CD14-positive monocyte (primary cell): ENCODE measurements around the gene SETDB1. TPM values are rescaled to one million over a fixed set of nuclear protein-coding genes. Genes with fewer than 3 reads are reported as not detected.
"Not testable (repeated sequence)": the region's sequence is repeated elsewhere in the genome, so short reads cannot be mapped to it uniquely, and the experiment has no call there.

ENCODE experiments used
- DNase-seq, 3 donors: peaks; one replicate each; pipeline ENCODE4 v3.0.0-alpha.2; 2011 to 2022
- H2AFZ ChIP-seq: 2 replicates; pipeline ENCODE4 v1.6.0; 2012; ENCODE audit warnings: mild to moderate bottlenecking, low read depth, low read length, inconsistent platforms; ENCODE audit not compliant: insufficient read depth, poor library complexity, severe bottlenecking
- H3K27ac ChIP-seq, 2 donors: 1 replicate in 1 of 2; 2 replicates in 1 of 2; pipeline ENCODE4 v1.5.1; 2012 to 2013; ENCODE audit warnings: low read length in 2 of 2, control low read depth in 1 of 2, inconsistent platforms in 1 of 2, low read depth in 1 of 2, mild to moderate bottlenecking in 1 of 2
- H3K27me3 ChIP-seq, 2 donors: one replicate each; pipeline versions ENCODE4 v1.6.0 to v1.6.1; 2011 to 2013; ENCODE audit warnings: low read length in 2 of 2; ENCODE audit not compliant: control insufficient read depth in 2 of 2, insufficient read depth in 2 of 2
- H3K36me3 ChIP-seq, 2 donors: replicated peaks in 1 of 2; 1 replicate in 1 of 2; 2 replicates in 1 of 2; pipeline versions ENCODE4 v1.5.1 to v1.6.1; 2012 to 2013; ENCODE audit warnings: low read length in 2 of 2, control low read depth in 1 of 2, inconsistent platforms in 1 of 2, mild to moderate bottlenecking in 1 of 2; ENCODE audit not compliant: insufficient read depth in 2 of 2, control insufficient read depth in 1 of 2
- H3K4me1 ChIP-seq, 2 donors: 1 replicate in 1 of 2; 2 replicates in 1 of 2; pipeline versions ENCODE4 v1.5.1 to v1.6.1; 2012 to 2013; ENCODE audit warnings: low read length in 2 of 2, control low read depth in 1 of 2, inconsistent platforms in 1 of 2, mild to moderate bottlenecking in 1 of 2, moderate library complexity in 1 of 2; ENCODE audit not compliant: insufficient read depth in 2 of 2, control insufficient read depth in 1 of 2
- H3K4me2 ChIP-seq: replicated peaks from 2 replicates; pipeline ENCODE3; 2012; ENCODE audit warnings: low read length, moderate library complexity, mild to moderate bottlenecking; ENCODE audit not compliant: poor library complexity, severe bottlenecking; ENCODE audit errors: extremely low read depth
- H3K4me3 ChIP-seq, 3 experiments: fragments of 200-600 bp in 1 of 3; sonication (generic) in 1 of 3; replicated peaks in 1 of 3; 1 replicate in 2 of 3; 2 replicates in 1 of 3; pipeline ENCODE4 v1.5.1; 2011 to 2013; ENCODE audit warnings: low read length in 3 of 3, mild to moderate bottlenecking in 3 of 3, control low read depth in 2 of 3, low read depth in 2 of 3, inconsistent platforms in 1 of 3, moderate library complexity in 1 of 3
- H3K79me2 ChIP-seq: 2 replicates; pipeline ENCODE4 v1.6.0; 2012; ENCODE audit warnings: mild to moderate bottlenecking, control low read depth, inconsistent platforms, low read length, moderate library complexity; ENCODE audit not compliant: insufficient read depth
- H3K9ac ChIP-seq: 2 replicates; pipeline ENCODE4 v1.6.0; 2017; ENCODE audit warnings: low read length, mild to moderate bottlenecking; ENCODE audit not compliant: insufficient read depth, poor library complexity, severe bottlenecking
- H3K9me3 ChIP-seq, 2 donors: replicated peaks in 1 of 2; 1 replicate in 1 of 2; 2 replicates in 1 of 2; pipeline versions ENCODE4 v1.5.1 to v1.6.1; 2012 to 2013; ENCODE audit warnings: low read length in 2 of 2, control low read depth in 1 of 2; ENCODE audit not compliant: control insufficient read depth in 1 of 2, insufficient read depth in 1 of 2
- H4K20me1 ChIP-seq: 2 replicates; pipeline ENCODE4 v1.6.0; 2012; ENCODE audit warnings: mild to moderate bottlenecking, low read length, control low read depth, moderate library complexity; ENCODE audit not compliant: insufficient read depth
- H3K27ac Mint-ChIP-seq, 7 donors: one replicate each; pipeline ENCODE4 v1.8.0; 2020; ENCODE audit warnings: mild to moderate bottlenecking in 7 of 7, mixed read lengths in 7 of 7, moderate library complexity in 6 of 7, inconsistent platforms in 2 of 7
- H3K27me3 Mint-ChIP-seq, 3 donors: one replicate each; pipeline ENCODE4 v1.8.0; 2021 to 2022; ENCODE audit warnings: low read depth in 3 of 3, mild to moderate bottlenecking in 3 of 3, mixed read lengths in 3 of 3, moderate library complexity in 3 of 3, inconsistent platforms in 1 of 3
- H3K36me3 Mint-ChIP-seq, 2 donors: one replicate each; pipeline ENCODE4 v1.8.0; 2020; ENCODE audit warnings: mixed read lengths in 2 of 2, inconsistent platforms in 1 of 2, mild to moderate bottlenecking in 1 of 2
- H3K4me1 Mint-ChIP-seq: one replicate; pipeline ENCODE4 v1.8.0; 2020; ENCODE audit warnings: mild to moderate bottlenecking, mixed read lengths
- H3K4me3 Mint-ChIP-seq, 2 donors: one replicate each; pipeline ENCODE4 v1.8.0; 2020; ENCODE audit warnings: mild to moderate bottlenecking in 2 of 2, mixed read lengths in 2 of 2, moderate library complexity in 1 of 2
- H3K9me3 Mint-ChIP-seq, 7 donors: one replicate each; pipeline ENCODE4 v1.8.0; 2020 to 2022; ENCODE audit warnings: mixed read lengths in 7 of 7, mild to moderate bottlenecking in 6 of 7, moderate library complexity in 6 of 7, inconsistent platforms in 2 of 7
- WGBS: methylation state at CpG from one replicate; pipeline ENCODE4 v1.1.5; 2013; ENCODE audit warnings: missing lambda C conversion rate; ENCODE audit not compliant: insufficient coverage; 5-methylcytosine and 5-hydroxymethylcytosine counted together
- intact Hi-C, 2 donors: fragments of 100-400 bp; cut with micrococcal nuclease; formaldehyde crosslinking; loops; one replicate each; pipeline versions ENCODE4 v1.15.0 to v1.15.1; 2023
- polyA plus RNA-seq, 3 donors: library from polyadenylated mRNA; depleted of rRNA in 1 of 3; unstranded in 2 of 3; stranded (reverse) in 1 of 3; fragments of 300-500 nt in 2 of 3; fragments of >200 nt in 1 of 3; fragmentation: Illumina TruSeq in 2 of 3; gene quantifications; 1 replicate in 2 of 3; 2 replicates in 1 of 3; pipeline ENCODE4 v1.2.3, GENCODE V29; 2012 to 2021
- TF ChIP-seq, protein P1 (sequence below): fragments of 200-600 bp; IDR thresholded peaks from one replicate; pipeline ENCODE4 v1.8.0; 2022; ENCODE audit warnings: antibody characterized with exemption, mild to moderate bottlenecking

The SETDB1 gene
- polyA plus RNA-seq, 3 donors, result 13.9 to 69.4 (median 15.5) TPM

DNA sequence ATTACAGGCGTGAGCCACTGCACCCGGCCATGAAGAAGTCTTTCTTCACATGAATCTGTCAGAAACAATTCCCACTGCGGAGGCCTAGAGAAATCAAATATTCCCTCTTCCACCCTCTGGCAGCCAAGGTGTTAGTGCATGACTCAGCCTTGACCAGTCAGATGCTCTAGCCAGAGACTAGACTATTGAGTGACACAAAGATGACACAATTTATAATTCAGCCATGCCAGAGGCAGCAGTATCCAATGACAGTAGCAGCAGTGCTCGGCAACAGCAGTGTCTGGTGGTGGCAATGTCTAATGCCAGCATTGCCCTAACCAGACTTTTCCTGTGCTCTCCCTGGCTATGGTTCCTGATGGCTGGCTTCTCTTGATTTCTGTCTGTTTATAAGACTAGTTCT lies 30.5 kb upstream of the SETDB1 start:
- H2AFZ ChIP-seq, result no peak overlapping the region
- Mint-ChIP-seq H3K9me3 (peaks cover 0 to 7% (median 4%) of the 10 kb centered on the region in 7 donors), H3K27ac (peak overlapping the region in 1 of 7 donors; percentile 50), H3K4me3 (no peak overlapping the region), H3K4me1 (peaks cover 2% of the 10 kb centered on the region), H3K27me3 (peaks cover 0 to 1% (median 0%) of the 10 kb centered on the region in 3 donors), H3K36me3 (no peaks in the 10 kb centered on the region)
- 100% methylated on average over 4 of the region's 4 CpGs for WGBS
- TF ChIP-seq, protein P1, sequence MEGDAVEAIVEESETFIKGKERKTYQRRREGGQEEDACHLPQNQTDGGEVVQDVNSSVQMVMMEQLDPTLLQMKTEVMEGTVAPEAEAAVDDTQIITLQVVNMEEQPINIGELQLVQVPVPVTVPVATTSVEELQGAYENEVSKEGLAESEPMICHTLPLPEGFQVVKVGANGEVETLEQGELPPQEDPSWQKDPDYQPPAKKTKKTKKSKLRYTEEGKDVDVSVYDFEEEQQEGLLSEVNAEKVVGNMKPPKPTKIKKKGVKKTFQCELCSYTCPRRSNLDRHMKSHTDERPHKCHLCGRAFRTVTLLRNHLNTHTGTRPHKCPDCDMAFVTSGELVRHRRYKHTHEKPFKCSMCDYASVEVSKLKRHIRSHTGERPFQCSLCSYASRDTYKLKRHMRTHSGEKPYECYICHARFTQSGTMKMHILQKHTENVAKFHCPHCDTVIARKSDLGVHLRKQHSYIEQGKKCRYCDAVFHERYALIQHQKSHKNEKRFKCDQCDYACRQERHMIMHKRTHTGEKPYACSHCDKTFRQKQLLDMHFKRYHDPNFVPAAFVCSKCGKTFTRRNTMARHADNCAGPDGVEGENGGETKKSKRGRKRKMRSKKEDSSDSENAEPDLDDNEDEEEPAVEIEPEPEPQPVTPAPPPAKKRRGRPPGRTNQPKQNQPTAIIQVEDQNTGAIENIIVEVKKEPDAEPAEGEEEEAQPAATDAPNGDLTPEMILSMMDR, result no peak
- intact Hi-C loops, result no loop called here
- no peak overlapping the region for H3K9ac ChIP-seq
- no peak overlapping the region for H3K27ac ChIP-seq
- H3K79me2 ChIP-seq, result no peaks in the 10 kb centered on the region
- H3K36me3 ChIP-seq, result no peaks in the 10 kb centered on the region
- no peaks in the 10 kb centered on the region for H3K27me3 ChIP-seq
- H3K9me3 ChIP-seq, result no peaks in the 10 kb centered on the region
- no peaks in the 10 kb centered on the region for H3K4me1 ChIP-seq
- H3K4me3 ChIP-seq, result no peak overlapping the region
- no peak overlapping the region for H3K4me2 ChIP-seq
- no peaks in the 10 kb centered on the region for H4K20me1 ChIP-seq
- no peak for DNase-seq

DNA sequence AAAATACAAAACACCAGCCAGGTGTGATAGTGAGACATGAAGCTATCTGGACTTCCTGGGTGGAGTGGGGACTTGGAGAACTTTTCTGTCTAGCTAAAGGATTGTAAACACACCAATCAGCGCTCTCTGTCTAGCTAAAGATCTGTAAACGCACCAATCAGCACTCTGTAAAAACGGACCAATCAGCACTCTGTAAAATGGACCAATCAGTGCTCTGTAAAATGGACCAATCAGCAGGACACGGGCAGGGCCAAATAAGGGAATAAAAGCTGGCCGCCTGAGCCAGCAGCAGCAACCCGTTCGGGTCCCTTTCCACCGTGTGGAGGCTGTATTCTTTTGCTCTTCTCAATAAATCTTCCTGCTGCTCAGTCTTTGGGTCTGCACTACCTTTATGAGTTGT lies 26.4 kb upstream of the SETDB1 start:
- not testable (repeated sequence) for H2AFZ ChIP-seq, H3K27me3 ChIP-seq, H3K4me1 ChIP-seq

More for the DNA sequence above, 26.4 kb upstream of the SETDB1 start:
- H3K79me2 ChIP-seq, H3K4me2 ChIP-seq, H3K4me3 Mint-ChIP-seq, H3K27ac ChIP-seq, H3K4me3 ChIP-seq, H3K27me3 Mint-ChIP-seq, H3K27ac Mint-ChIP-seq, H3K9me3 ChIP-seq, DNase-seq, intact Hi-C loops, H3K36me3 Mint-ChIP-seq, H3K4me1 Mint-ChIP-seq, H3K36me3 ChIP-seq, H4K20me1 ChIP-seq, H3K9me3 Mint-ChIP-seq, H3K9ac ChIP-seq: not testable (repeated sequence)
- 100% methylated on average over 8 of the region's 8 CpGs for WGBS
